Measurements from ENCODE around the gene KCNV2.

DNA sequence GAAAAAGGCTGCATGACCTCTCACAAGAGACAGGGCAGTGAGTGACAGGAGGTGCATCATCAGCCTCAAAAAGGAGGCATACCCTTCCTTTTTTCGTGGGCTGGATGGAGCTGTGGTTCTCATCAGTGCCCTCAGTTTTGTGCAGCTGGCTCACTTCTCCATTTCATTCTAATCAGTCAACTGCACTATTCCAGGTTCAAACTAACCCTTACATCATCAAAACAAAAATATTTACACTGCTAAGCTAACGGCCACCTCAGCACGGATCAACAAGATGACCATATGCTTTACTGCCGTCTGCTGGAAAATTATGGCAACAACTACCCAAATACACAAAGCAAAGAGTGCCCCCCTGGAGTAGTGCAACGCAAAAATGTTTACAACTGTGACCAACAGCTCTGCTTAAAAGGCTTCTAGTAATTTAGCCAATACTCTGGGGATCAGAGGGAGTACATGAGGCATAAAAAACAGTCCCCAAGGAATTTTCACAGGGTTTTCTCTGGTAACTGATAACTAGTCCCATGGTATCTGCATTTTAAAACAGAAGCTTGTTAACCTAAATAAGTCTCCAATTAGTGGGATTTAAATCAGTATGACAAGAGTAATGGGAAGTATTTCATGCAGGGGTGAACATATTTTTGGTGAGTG lies 10.8 kb downstream of the KCNV2 start:
- TF ChIP-seq MYC (CRISPR knock-in tag; IDR thresholded peaks at IDR 0.05; ENCODE audit: borderline replicate concordance), result no peak
- TF ChIP-seq, protein P1, sequence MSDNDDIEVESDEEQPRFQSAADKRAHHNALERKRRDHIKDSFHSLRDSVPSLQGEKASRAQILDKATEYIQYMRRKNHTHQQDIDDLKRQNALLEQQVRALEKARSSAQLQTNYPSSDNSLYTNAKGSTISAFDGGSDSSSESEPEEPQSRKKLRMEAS (IDR thresholded peaks at IDR 0.05), result no peak
- no peak for TF ChIP-seq ZFP36L1 (CRISPR knock-in tag; IDR thresholded peaks at IDR 0.05)
